IMR-90 (cell line): ENCODE results near the gene CAMK2B.

Experiments used
- ELK1 ChIP-seq: fragments of 150-350 bp; IDR thresholded peaks from 2 replicates; pipeline ENCODE4 v1.6.1; 2016; ENCODE audit warnings: low read depth, mild to moderate bottlenecking, low read length, moderate library complexity, borderline replicate concordance
- MAFK ChIP-seq: IDR thresholded peaks from 2 replicates; pipeline ENCODE4 v1.6.1; 2012; ENCODE audit warnings: low read depth, low read length, improper control_type of control experiment
- POLR2A ChIP-seq: IDR thresholded peaks from 2 replicates; pipeline ENCODE4 v1.6.1; 2012; ENCODE audit warnings: mild to moderate bottlenecking, low read depth, low read length
- RAD21 ChIP-seq: IDR thresholded peaks from 2 replicates; pipeline ENCODE4 v1.6.1; 2012; ENCODE audit warnings: low read length, improper control_type of control experiment
- TF ChIP-seq, protein P1 (sequence below): conservative IDR thresholded peaks from 2 replicates; pipeline ENCODE4 v1.5.1; 2012; ENCODE audit warnings: mild to moderate bottlenecking, low read depth, low read length, improper control_type of control experiment

- TF ChIP-seq MAFK (no peak), POLR2A (no peak), RAD21 (no peak), ELK1 (no peak)
- TF ChIP-seq, protein P1, sequence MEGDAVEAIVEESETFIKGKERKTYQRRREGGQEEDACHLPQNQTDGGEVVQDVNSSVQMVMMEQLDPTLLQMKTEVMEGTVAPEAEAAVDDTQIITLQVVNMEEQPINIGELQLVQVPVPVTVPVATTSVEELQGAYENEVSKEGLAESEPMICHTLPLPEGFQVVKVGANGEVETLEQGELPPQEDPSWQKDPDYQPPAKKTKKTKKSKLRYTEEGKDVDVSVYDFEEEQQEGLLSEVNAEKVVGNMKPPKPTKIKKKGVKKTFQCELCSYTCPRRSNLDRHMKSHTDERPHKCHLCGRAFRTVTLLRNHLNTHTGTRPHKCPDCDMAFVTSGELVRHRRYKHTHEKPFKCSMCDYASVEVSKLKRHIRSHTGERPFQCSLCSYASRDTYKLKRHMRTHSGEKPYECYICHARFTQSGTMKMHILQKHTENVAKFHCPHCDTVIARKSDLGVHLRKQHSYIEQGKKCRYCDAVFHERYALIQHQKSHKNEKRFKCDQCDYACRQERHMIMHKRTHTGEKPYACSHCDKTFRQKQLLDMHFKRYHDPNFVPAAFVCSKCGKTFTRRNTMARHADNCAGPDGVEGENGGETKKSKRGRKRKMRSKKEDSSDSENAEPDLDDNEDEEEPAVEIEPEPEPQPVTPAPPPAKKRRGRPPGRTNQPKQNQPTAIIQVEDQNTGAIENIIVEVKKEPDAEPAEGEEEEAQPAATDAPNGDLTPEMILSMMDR, result no peak
Observed at GRCh38 chr7:44322631-44323363, 2.6 kb downstream of the CAMK2B start.
